ENCODE data around the gene ERC2. TPM values are rescaled to one million over a fixed set of nuclear protein-coding genes. Genes with fewer than 3 reads are reported as not detected.

Gene ERC2
- total RNA-seq, 2 experiments from 2014 or later = not detected

- Histone ChIP-seq H3K9me2 (ENCODE audit: insufficient read depth, low read length) (no peaks in the 10 kb centered on the region), H3K36me3 (ENCODE audit: insufficient read depth, low read length) (peaks cover 15% of the 10 kb centered on the region; the same call in 1 of the 2 replicates), H4K20me1 (ENCODE audit: insufficient read depth, low read length) (no peaks in the 10 kb centered on the region), H3K79me2 (ENCODE audit: insufficient read depth, low read depth, low read length) (no peaks in the 10 kb centered on the region), H3K4me2 (ENCODE audit: low read length) (no peak overlapping the region), H2AFZ (ENCODE audit: low read length) (no peak overlapping the region), H3K27ac (ENCODE audit: low read depth, low read length, poor library complexity, severe bottlenecking) (no peak overlapping the region), H3K4me3 (ENCODE audit: low read depth, low read length, poor library complexity, severe bottlenecking) (no peak overlapping the region), H3K9me3 (ENCODE audit: low read length) (no peaks in the 10 kb centered on the region), H3K4me1 (ENCODE audit: insufficient read depth, low read length, poor library complexity, severe bottlenecking) (no peaks in the 10 kb centered on the region)
- DNase-seq (ENCODE audit: low spot score) = no peak
- intact Hi-C loops (cut with micrococcal nuclease; ENCODE audit: unreplicated experiment) = no loop called here
- ChIA-PET CTCF (ENCODE audit: unreplicated experiment) (no interaction called here), POLR2A (interaction anchor here (0.5 to 0.6 kb wide), 2 partner anchors 16 to 280 kb away, joined by 3 read pairs; no protein-coding TSS in a partner anchor)
- no TSS peak for BruUV-seq (replicated peaks)
- no peak for TF ChIP-seq EZH2phosphoT487 (IDR thresholded peaks at IDR 0.05; ENCODE audit: borderline replicate concordance, low read depth, low read length)
- TF ChIP-seq CTCF (conservative IDR thresholded peaks at IDR 0.05; ENCODE audit: low read length) = no peak
These were observed 1000.0 kb downstream of the ERC2 start for GRCh38 chr3:55468251-55468650.

GRCh38 chr3:55467099-55467498 lies 1001.2 kb downstream of the ERC2 start:
- no peak overlapping the region for H3K4me3 ChIP-seq (ENCODE audit: low read depth, low read length, poor library complexity, severe bottlenecking)
- CTCF ChIA-PET (ENCODE audit: unreplicated experiment) = no interaction called here
- H3K79me2 ChIP-seq (ENCODE audit: insufficient read depth, low read depth, low read length) = no peaks in the 10 kb centered on the region
- intact Hi-C loops (cut with micrococcal nuclease; ENCODE audit: unreplicated experiment) = no loop called here
- no peaks in the 10 kb centered on the region for H3K9me2 ChIP-seq (ENCODE audit: insufficient read depth, low read length)
- H3K9me3 ChIP-seq (ENCODE audit: low read length) = no peaks in the 10 kb centered on the region
- H3K4me2 ChIP-seq (ENCODE audit: low read length) = no peak overlapping the region
- no peak for DNase-seq (ENCODE audit: low spot score)
- POLR2A ChIA-PET = no interaction called here
- H3K36me3 ChIP-seq (ENCODE audit: insufficient read depth, low read length) = peaks cover 14% of the 10 kb centered on the region; the same call in 1 of the 2 replicates
- no peak overlapping the region for H2AFZ ChIP-seq (ENCODE audit: low read length)
- BruUV-seq (replicated peaks) = no TSS peak
- H3K4me1 ChIP-seq (ENCODE audit: insufficient read depth, low read length, poor library complexity, severe bottlenecking) = no peaks in the 10 kb centered on the region
- no peak for TF ChIP-seq EZH2phosphoT487 (IDR thresholded peaks at IDR 0.05; ENCODE audit: borderline replicate concordance, low read depth, low read length)
- TF ChIP-seq CTCF (conservative IDR thresholded peaks at IDR 0.05; ENCODE audit: low read length) = no peak
- no peaks in the 10 kb centered on the region for H4K20me1 ChIP-seq (ENCODE audit: insufficient read depth, low read length)
- no peak overlapping the region for H3K27ac ChIP-seq (ENCODE audit: low read depth, low read length, poor library complexity, severe bottlenecking)

- no peak overlapping the region for H2AFZ ChIP-seq (ENCODE audit: low read length)
- no peak for DNase-seq (ENCODE audit: low spot score)
- ChIA-PET CTCF (ENCODE audit: unreplicated experiment) (no interaction called here), POLR2A (no interaction called here)
- H3K36me3 ChIP-seq (ENCODE audit: insufficient read depth, low read length) = peaks cover 14% of the 10 kb centered on the region; the same call in 1 of the 2 replicates
- no TSS peak for BruUV-seq (replicated peaks)
- intact Hi-C loops (cut with micrococcal nuclease; ENCODE audit: unreplicated experiment) = no loop called here
- H3K9me2 ChIP-seq (ENCODE audit: insufficient read depth, low read length) = no peaks in the 10 kb centered on the region
- no peak overlapping the region for H3K4me3 ChIP-seq (ENCODE audit: low read depth, low read length, poor library complexity, severe bottlenecking)
- H3K27ac ChIP-seq (ENCODE audit: low read depth, low read length, poor library complexity, severe bottlenecking) = no peak overlapping the region
- H3K4me1 ChIP-seq (ENCODE audit: insufficient read depth, low read length, poor library complexity, severe bottlenecking) = no peaks in the 10 kb centered on the region
- H4K20me1 ChIP-seq (ENCODE audit: insufficient read depth, low read length) = no peaks in the 10 kb centered on the region
- no peaks in the 10 kb centered on the region for H3K9me3 ChIP-seq (ENCODE audit: low read length)
- H3K4me2 ChIP-seq (ENCODE audit: low read length) = no peak overlapping the region
- TF ChIP-seq CTCF (conservative IDR thresholded peaks at IDR 0.05; ENCODE audit: low read length) (no peak), EZH2phosphoT487 (IDR thresholded peaks at IDR 0.05; ENCODE audit: borderline replicate concordance, low read depth, low read length) (no peak)
- no peaks in the 10 kb centered on the region for H3K79me2 ChIP-seq (ENCODE audit: insufficient read depth, low read depth, low read length)
These were observed 1001.7 kb downstream of the ERC2 start for GRCh38 chr3:55466526-55466925.

Data from OCI-LY7 (cell line).